Panc1 (cell line): ENCODE results near the gene CD300E. TPM values are rescaled to one million over a fixed set of nuclear protein-coding genes. Genes with fewer than 3 reads are reported as not detected.

ENCODE experiments used
- ATAC-seq: fragments of 200-7000 bp; cut with Tn5 transposase; 2 replicates; pipeline ENCODE4 v1.9.1; 2020; ENCODE audit warnings: mild to moderate bottlenecking, moderate library complexity
- BruUV-seq: library from RNA; stranded (reverse); fragments of 400-500 nt; replicated peaks from 2 replicates; lab custom pipeline; 2021; lab: Mats Ljungman, UMichigan
- CTCF ChIA-PET: fragments of 300-600 bp; sonication (Branson Sonifier 250); formaldehyde crosslinking; loops from one replicate; lab custom pipeline; 2022; ENCODE audit warnings: antibody characterized with exemption; lab: Charles Lee
- POLR2A ChIA-PET: fragments of 300-600 bp; sonication (Branson Sonifier 250); formaldehyde crosslinking; loops from one replicate; lab custom pipeline; 2022; ENCODE audit warnings: antibody characterized with exemption; lab: Charles Lee
- DNase-seq: peaks from one replicate; pipeline ENCODE4 v3.0.0-alpha.2; 2010; ENCODE audit warnings: low read depth, low spot score
- H3K27ac ChIP-seq: 2 replicates; pipeline ENCODE4 v1.5.1; 2011; ENCODE audit warnings: mild to moderate bottlenecking, low read length, inconsistent platforms
- H3K27me3 ChIP-seq: fragments of 200-500 bp; sonication (Bioruptor generic); 2 replicates; pipeline ENCODE4 v1.6.0; 2014; ENCODE audit warnings: low read length, inconsistent platforms; ENCODE audit not compliant: control insufficient read depth, insufficient read depth
- H3K36me3 ChIP-seq: fragments of 200-500 bp; sonication (Bioruptor generic); 2 replicates; pipeline ENCODE4 v1.5.1; 2014; ENCODE audit warnings: inconsistent platforms, mild to moderate bottlenecking, low read length, moderate library complexity; ENCODE audit not compliant: control insufficient read depth, insufficient read depth
- H3K4me1 ChIP-seq: 2 replicates; pipeline ENCODE4 v1.5.1; 2011; ENCODE audit warnings: inconsistent platforms, mild to moderate bottlenecking, low read length, moderate library complexity; ENCODE audit not compliant: control insufficient read depth, insufficient read depth
- H3K4me3 ChIP-seq, 2 experiments: 2 replicates each; pipeline ENCODE4 v1.5.1; 2011 to 2012; ENCODE audit warnings: low read depth in 2 of 2, low read length in 2 of 2, mild to moderate bottlenecking in 2 of 2, inconsistent platforms in 1 of 2, moderate library complexity in 1 of 2
- H3K9me3 ChIP-seq: fragments of 200-500 bp; sonication (Bioruptor generic); 2 replicates; pipeline ENCODE4 v1.5.1; 2014; ENCODE audit warnings: low read depth, mild to moderate bottlenecking, inconsistent platforms, low read length, moderate library complexity; ENCODE audit not compliant: control insufficient read depth, insufficient read depth
- CTCF ChIP-seq: fragments of 450-650 bp; IDR thresholded peaks from 2 replicates; pipeline ENCODE4 v1.5.1; 2017; ENCODE audit warnings: mild to moderate bottlenecking
- POLR2AphosphoS5 ChIP-seq: IDR thresholded peaks from 2 replicates; pipeline ENCODE4 v1.6.1; 2012; ENCODE audit warnings: mild to moderate bottlenecking, low read depth, low read length, moderate library complexity
- REST ChIP-seq, 2 experiments: IDR thresholded peaks; 2 replicates each; pipeline ENCODE4 v1.6.1; 2011 to 2012; ENCODE audit warnings: low read depth in 2 of 2, control low read depth in 1 of 2, low read length in 1 of 2, mild to moderate bottlenecking in 1 of 2, moderate library complexity in 1 of 2; ENCODE audit not compliant: insufficient read depth in 1 of 2
- SIN3A ChIP-seq: IDR thresholded peaks from 2 replicates; pipeline ENCODE4 v1.6.1; 2012; ENCODE audit warnings: low read depth, mild to moderate bottlenecking, low read length, moderate library complexity, borderline replicate concordance; ENCODE audit not compliant: insufficient read depth
- TCF7L2 ChIP-seq: IDR thresholded peaks from 2 replicates; pipeline ENCODE4 v1.6.1; 2011; ENCODE audit warnings: mild to moderate bottlenecking, low read depth, low read length, inconsistent platforms
- in situ Hi-C: cut with HindIII; loops from 2 replicates; pipeline ENCODE4 v1.10.0; 2016; ENCODE audit warnings: low sequenced_read_pairs, low pct_unique_long_range_greater_than_20kb
- intact Hi-C: fragments of 100-400 bp; cut with micrococcal nuclease; formaldehyde crosslinking; loops from one replicate; pipeline ENCODE4 v1.10.0; 2022; ENCODE audit not compliant: unreplicated experiment
- total RNA-seq: library from RNA; stranded (reverse); gene quantifications from one replicate; pipeline ENCODE4 v1.2.1, GENCODE V29; 2021; ENCODE audit not compliant: unreplicated experiment

Gene CD300E
- total RNA-seq, 1 experiment from 2014 or later: not detected

- CTCF ChIA-PET: interaction anchor here (0.5 to 1.1 kb wide), 7 partner anchors 110 to 298 kb away, joined by 3 to 8 read pairs (median 4); no protein-coding TSS in a partner anchor
- intact Hi-C loops: loop anchor here (10.0 kb wide), 1 partner anchor 62 kb away; no protein-coding TSS in a partner anchor
- ATAC-seq (no peak), DNase-seq (no peak)
- H3K4me1 ChIP-seq: 0 out of 2 replicates have a peak, but pooled peaks cover 3% of the 10 kb centered on the region
- H3K27me3 ChIP-seq: no peaks in the 10 kb centered on the region; the same call in 1 of the 2 replicates
- POLR2A ChIA-PET: no interaction called here
- H3K36me3 ChIP-seq: no peaks in the 10 kb centered on the region
- H3K4me3 ChIP-seq: no peak overlapping the region
- H3K27ac ChIP-seq: no peak overlapping the region
- TF ChIP-seq SIN3A: no peak
- no peak for TF ChIP-seq CTCF
- no peak for TF ChIP-seq TCF7L2
- TF ChIP-seq REST (IDR thresholded peaks at IDR 0.05; ENCODE audit: insufficient read depth in 1 of 2, low read depth in 2 of 2, low read length in 1 of 2): no peak
- TF ChIP-seq POLR2AphosphoS5: no peak
- no peaks in the 10 kb centered on the region for H3K9me3 ChIP-seq
- in situ Hi-C loops: no loop called here
- BruUV-seq: no TSS peak
Observed at GRCh38 chr17:74603037-74603635, 20.4 kb downstream of the CD300E start.

- Histone ChIP-seq H3K9me3 (no peaks in the 10 kb centered on the region), H3K27ac (no peak overlapping the region), H3K4me1 (0 out of 2 replicates have a peak, but pooled peaks cover 3% of the 10 kb centered on the region), H3K27me3 (no peaks in the 10 kb centered on the region; the same call in 1 of the 2 replicates), H3K4me3 (no peak overlapping the region), H3K36me3 (no peaks in the 10 kb centered on the region)
- DNase-seq: peak; percentile 33
- peak; percentile 80 for ATAC-seq
- intact Hi-C loops: loop anchor here (10.0 kb wide), 1 partner anchor 63 kb away; no protein-coding TSS in a partner anchor
- in situ Hi-C loops: no loop called here
- ChIA-PET POLR2A (no interaction called here), CTCF (interaction anchor here (0.9 kb wide), 1 partner anchor 36 kb away, joined by 3 read pairs; no protein-coding TSS in a partner anchor)
- no TSS peak for BruUV-seq
- peak; percentile 92 for TF ChIP-seq CTCF
- TF ChIP-seq REST (IDR thresholded peaks at IDR 0.05; ENCODE audit: insufficient read depth in 1 of 2, low read depth in 2 of 2, low read length in 1 of 2): no peak
Observed at GRCh38 chr17:74601944-74602572, 21.5 kb downstream of the CD300E start.
